ENCODE results near the gene SOCS6. TPM values are rescaled to one million over a fixed set of nuclear protein-coding genes. Genes with fewer than 3 reads are reported as not detected.

The SOCS6 gene
- total and polyA plus RNA-seq, 2 of the 13 experiments (the other 11 are each of a cell fraction or from before 2014, with no cell fraction given): 18.6 to 38.3 TPM

GRCh38 chr18:70319187-70319586 lies 30.3 kb downstream of the SOCS6 start:
- no peak for ATAC-seq
- intact Hi-C loops (cut with micrococcal nuclease; ENCODE audit: unreplicated experiment): no loop called here
- Histone ChIP-seq H3K9ac (ENCODE audit: insufficient read depth, low read depth, low read length) (no peak overlapping the region), H3K4me3 (replicated peaks in 1 of 3; ENCODE audit: insufficient read depth in 1 of 3, low read depth in 2 of 3, low read length in 3 of 3) (no peak overlapping the region), H2AFZ (ENCODE audit: low read length) (no peak overlapping the region), H3K9me3 (ENCODE audit: low read length) (no peaks in the 10 kb centered on the region), H3K4me1 (ENCODE audit: insufficient read depth, low read length) (peaks cover 44% of the 10 kb centered on the region), H3K79me2 (ENCODE audit: insufficient read depth, low read length) (peaks cover 91% of the 10 kb centered on the region), H3K4me2 (ENCODE audit: low read depth, low read length) (no peak overlapping the region), H4K20me1 (ENCODE audit: insufficient read depth, low read length) (0 out of 2 replicates have a peak, but pooled peaks cover 5% of the 10 kb centered on the region), H3K36me3 (replicated peaks in 1 of 2; ENCODE audit: control insufficient read depth in 1 of 2, insufficient read depth in 2 of 2, low read length in 2 of 2) (peaks cover 2 to 3% of the 10 kb centered on the region in 2 experiments; a peak in 2 of 5 replicates), H3K27ac (ENCODE audit: extremely low read length, insufficient read depth, low read length) (no peak overlapping the region), H3K27me3 (ENCODE audit: control insufficient read depth in 1 of 2, insufficient read depth in 2 of 2, low read length in 2 of 2) (no peaks in the 10 kb centered on the region)
- TF ChIP-seq MEF2D (CRISPR knock-in tag; IDR thresholded peaks at IDR 0.05) (no peak), ZNF274 (CRISPR knock-in tag; IDR thresholded peaks at IDR 0.05) (no peak), NFATC3 (CRISPR knock-in tag; IDR thresholded peaks at IDR 0.05) (no peak), LRRFIP1 (CRISPR knock-in tag; conservative IDR thresholded peaks at IDR 0.05) (no peak), HIVEP1 (CRISPR knock-in tag; IDR thresholded peaks at IDR 0.05) (no peak), DNMT1 (CRISPR knock-in tag; IDR thresholded peaks at IDR 0.05) (no peak), KLF15 (CRISPR knock-in tag; IDR thresholded peaks at IDR 0.05; ENCODE audit: borderline replicate concordance) (no peak), TRIM22 (IDR thresholded peaks at IDR 0.05) (no peak), ZNF431 (CRISPR knock-in tag; IDR thresholded peaks at IDR 0.05; ENCODE audit: borderline replicate concordance, low read depth) (no peak), ISL2 (CRISPR knock-in tag; IDR thresholded peaks at IDR 0.05) (no peak), MED8 (CRISPR knock-in tag; IDR thresholded peaks at IDR 0.05; ENCODE audit: insufficient replicate concordance) (no peak), TCF7 (IDR thresholded peaks at IDR 0.05; ENCODE audit: low read depth) (no peak), ZNF768 (CRISPR knock-in tag; IDR thresholded peaks at IDR 0.05) (no peak), ESRRA (CRISPR knock-in tag; IDR thresholded peaks at IDR 0.05; ENCODE audit: low read depth) (no peak), ZBTB14 (CRISPR knock-in tag; IDR thresholded peaks at IDR 0.05) (no peak), TBP (CRISPR knock-in tag; IDR thresholded peaks at IDR 0.05) (no peak), ZNF350 (CRISPR knock-in tag; IDR thresholded peaks at IDR 0.05; ENCODE audit: borderline replicate concordance, low read depth) (no peak), SSRP1 (CRISPR knock-in tag; IDR thresholded peaks at IDR 0.05) (no peak), PLRG1 (conservative IDR thresholded peaks at IDR 0.05) (no peak)
- in situ Hi-C loops (cut with HindIII; ENCODE audit: extremely low pct_ligation_motif_present, low pct_unique_long_range_greater_than_20kb): no loop called here
- no peak for FAIRE-seq
- POLR2A ChIA-PET: interaction anchor here (0.8 to 1.7 kb wide), 2 partner anchors 58 to 62 kb away, joined by 3 read pairs; no protein-coding TSS in a partner anchor
- BruUV-seq (replicated peaks): no TSS peak
- WGBS (ENCODE audit: low lambda C conversion rate): 96% methylated on average over 4 of the region's 4 CpGs
- CTCF ChIA-PET (ENCODE audit: low intra/inter-chr PET ratio, low total read pairs): no interaction called here
- DNase-seq (ENCODE audit: low spot score): no peak

Data from HepG2 (cell line).